Coronary artery (tissue), 2 donors: ENCODE data around the gene CCDC74A.
A peak's percentile ranks its signal among the peaks of the same experiment; 100 is the strongest.
"Not testable (repeated sequence)": the region's sequence is repeated elsewhere in the genome, so short reads cannot be mapped to it uniquely, and the experiment has no call there.

Experiments
- DNase-seq: peaks from one replicate; pipeline ENCODE4 v3.0.0-alpha.2; 2017; ENCODE audit warnings: low spot score
- H3K27ac ChIP-seq, 2 donors: fragments of 200-600 bp; sonication (generic); one replicate each; pipeline ENCODE4 v1.5.1; 2016 to 2019
- H3K4me3 ChIP-seq: fragments of 200-600 bp; sonication (generic); 2 replicates; pipeline ENCODE4 v1.5.1; 2016; ENCODE audit warnings: mild to moderate bottlenecking, moderate library complexity
- TF ChIP-seq, protein P1 (sequence below): fragments of 200-600 bp; sonication (generic); IDR thresholded peaks from one replicate; pipeline ENCODE4 v1.5.1; 2019; ENCODE audit warnings: antibody characterized with exemption

CCDC74A gene

GRCh38 chr2:131535526-131535925 is 7.8 kb downstream of the CCDC74A start:
- DNase-seq, result no peak
- TF ChIP-seq, protein P1, sequence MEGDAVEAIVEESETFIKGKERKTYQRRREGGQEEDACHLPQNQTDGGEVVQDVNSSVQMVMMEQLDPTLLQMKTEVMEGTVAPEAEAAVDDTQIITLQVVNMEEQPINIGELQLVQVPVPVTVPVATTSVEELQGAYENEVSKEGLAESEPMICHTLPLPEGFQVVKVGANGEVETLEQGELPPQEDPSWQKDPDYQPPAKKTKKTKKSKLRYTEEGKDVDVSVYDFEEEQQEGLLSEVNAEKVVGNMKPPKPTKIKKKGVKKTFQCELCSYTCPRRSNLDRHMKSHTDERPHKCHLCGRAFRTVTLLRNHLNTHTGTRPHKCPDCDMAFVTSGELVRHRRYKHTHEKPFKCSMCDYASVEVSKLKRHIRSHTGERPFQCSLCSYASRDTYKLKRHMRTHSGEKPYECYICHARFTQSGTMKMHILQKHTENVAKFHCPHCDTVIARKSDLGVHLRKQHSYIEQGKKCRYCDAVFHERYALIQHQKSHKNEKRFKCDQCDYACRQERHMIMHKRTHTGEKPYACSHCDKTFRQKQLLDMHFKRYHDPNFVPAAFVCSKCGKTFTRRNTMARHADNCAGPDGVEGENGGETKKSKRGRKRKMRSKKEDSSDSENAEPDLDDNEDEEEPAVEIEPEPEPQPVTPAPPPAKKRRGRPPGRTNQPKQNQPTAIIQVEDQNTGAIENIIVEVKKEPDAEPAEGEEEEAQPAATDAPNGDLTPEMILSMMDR, result no peak
- Histone ChIP-seq H3K27ac (no peak overlapping the region), H3K4me3 (no peak overlapping the region)

GRCh38 chr2:131535951-131536826 is 8.5 kb downstream of the CCDC74A start:
- H3K4me3 ChIP-seq, H3K27ac ChIP-seq: not testable (repeated sequence)
- peak; percentile 22 for DNase-seq

DNA sequence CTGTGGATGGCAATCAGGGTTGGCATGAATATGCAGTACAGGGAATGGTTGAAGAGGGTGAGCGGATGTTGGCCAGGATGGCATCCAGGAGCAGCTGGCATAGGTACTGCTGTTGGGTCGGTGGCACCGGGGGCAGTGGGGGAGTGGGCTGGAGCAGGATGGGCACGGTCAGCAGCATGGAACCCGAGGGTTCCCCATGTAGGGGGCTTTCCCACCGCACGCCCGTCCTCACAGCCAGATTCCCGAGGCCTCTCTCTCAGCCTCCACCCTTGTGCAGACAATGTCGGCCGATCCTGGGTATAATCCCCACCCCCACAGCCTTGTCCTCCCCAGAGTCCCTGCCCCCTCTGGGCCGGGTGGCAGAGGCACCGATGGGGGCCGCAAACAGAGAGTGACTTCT is 9.2 kb downstream of the CCDC74A start:
- peak; percentile 35 for DNase-seq
- not testable (repeated sequence) for H3K4me3 ChIP-seq, H3K27ac ChIP-seq

GRCh38 chr2:131538856-131539255 is 11.2 kb downstream of the CCDC74A start:
- DNase-seq, H3K27ac ChIP-seq: not testable (repeated sequence)

DNA sequence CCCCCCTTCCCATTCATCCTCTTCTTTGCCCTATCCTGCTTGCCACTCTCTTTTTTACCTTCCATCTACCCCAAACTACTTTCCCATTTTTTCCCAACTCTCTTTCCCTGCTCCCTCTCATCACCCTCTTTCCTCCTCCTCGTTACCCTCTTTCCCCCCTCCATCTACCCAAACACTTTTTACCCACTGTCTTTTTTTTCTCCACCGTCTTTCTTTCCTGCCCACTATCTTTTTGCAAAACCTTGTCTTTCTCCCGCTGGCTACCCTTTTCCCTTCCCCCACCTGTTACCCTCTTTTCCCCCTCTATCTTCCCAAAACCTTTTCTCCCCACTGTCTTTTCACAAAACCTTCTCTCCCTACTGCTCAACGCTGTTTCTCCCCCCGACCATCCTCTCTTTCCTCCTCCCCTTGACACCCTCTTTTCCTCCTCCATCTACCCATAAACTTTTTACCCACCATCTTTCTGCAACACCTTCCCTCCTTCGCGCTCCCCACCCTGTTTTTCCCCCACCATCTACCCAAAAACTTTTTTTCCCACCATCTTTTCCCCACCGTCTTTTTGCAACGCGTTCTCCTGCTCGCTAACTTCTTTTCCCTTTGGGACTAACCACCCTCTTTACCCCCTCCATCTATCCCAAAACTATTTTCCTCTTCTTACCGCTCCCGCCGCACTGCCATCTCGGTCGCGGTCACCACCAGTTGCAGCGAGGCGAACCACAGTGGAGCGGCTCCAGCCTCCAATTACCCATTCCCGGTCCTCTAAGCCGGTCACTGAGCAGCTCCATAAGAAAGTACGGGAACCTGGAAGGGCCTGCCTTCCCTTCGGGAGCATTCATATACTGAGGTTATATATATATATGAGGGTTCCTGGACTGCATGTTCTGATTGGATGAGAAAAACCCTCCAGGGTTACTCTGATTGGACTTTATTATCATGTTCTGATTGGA is 15.0 kb downstream of the CCDC74A start:
- H3K27ac ChIP-seq, result no peak overlapping the region
- H3K4me3 ChIP-seq, result no peak overlapping the region
- DNase-seq, result no peak
- TF ChIP-seq, protein P1, result no peak

More at GRCh38 chr2:131538856-131539255, 11.2 kb downstream of the CCDC74A start:
- H3K4me3 ChIP-seq, result not testable (repeated sequence)

DNA sequence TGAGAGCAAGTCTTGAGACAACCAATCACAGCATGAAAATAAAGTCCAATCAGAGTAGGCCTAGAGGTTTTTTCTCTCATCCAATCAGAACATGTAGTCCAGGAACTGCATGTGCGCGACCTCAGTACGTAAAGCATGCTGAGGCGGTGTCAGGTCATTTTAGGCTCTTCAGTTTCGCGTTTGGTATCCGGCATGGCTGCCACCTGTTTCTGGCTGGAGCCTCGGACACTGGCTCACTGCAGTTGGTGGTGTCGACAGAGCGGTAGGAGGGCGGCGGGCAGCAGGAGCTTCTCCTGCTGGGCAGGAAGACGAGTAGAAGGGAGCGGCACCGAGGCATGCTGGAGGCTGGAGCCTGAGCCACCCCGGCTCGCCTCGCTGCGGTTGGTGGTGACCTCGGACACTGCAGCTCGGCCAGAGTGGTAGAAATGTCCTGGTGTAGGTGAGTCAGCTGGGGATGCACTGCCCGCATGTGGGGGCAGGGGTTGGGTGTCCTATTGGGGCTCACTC is 15.8 kb downstream of the CCDC74A start:
- no peak for DNase-seq
- TF ChIP-seq, protein P1, result no peak

DNA sequence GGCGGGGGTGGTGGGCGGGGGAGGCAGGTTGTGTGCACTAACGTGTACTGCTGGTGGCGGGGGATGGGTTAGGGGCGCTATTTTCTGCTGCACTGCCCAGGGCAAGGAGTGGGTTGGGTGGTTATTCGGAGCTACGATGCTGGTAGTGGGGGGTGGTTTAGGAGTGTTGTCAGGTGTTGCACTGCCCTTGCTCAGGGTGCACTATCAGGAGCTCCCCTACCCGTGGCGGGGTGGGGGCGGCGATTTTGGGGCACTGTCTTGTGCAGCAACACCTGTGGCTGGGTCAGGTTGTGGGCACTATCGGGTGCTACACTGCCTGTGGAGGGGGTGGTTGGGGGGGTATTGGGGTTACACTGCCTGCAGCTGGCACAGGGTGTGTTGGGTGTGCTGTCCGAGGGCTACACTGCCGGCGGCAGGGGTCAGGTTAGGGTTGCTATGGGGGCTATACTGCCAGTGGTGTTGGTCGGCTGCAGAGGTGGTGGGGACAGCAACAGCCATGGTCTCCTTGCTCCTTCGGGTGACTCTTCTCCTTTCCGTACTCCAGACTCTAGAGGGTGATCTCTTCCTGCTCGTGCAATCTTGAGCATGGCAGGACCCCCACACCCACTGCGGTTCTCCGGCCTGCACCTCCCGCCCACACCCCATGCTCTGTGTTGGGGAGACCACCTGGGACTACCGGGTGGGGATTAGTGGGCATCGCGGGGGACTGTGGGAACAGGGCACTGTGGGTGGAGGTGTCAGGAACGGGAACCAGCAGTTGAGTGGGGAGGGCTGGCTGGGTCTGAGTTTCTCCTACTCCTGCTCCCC is 16.5 kb downstream of the CCDC74A start:
- H3K4me3 ChIP-seq, H3K27ac ChIP-seq, DNase-seq: not testable (repeated sequence)

More for the DNA sequence above, 15.8 kb downstream of the CCDC74A start:
- Histone ChIP-seq H3K4me3 (no peak overlapping the region), H3K27ac (no peak overlapping the region)

DNA sequence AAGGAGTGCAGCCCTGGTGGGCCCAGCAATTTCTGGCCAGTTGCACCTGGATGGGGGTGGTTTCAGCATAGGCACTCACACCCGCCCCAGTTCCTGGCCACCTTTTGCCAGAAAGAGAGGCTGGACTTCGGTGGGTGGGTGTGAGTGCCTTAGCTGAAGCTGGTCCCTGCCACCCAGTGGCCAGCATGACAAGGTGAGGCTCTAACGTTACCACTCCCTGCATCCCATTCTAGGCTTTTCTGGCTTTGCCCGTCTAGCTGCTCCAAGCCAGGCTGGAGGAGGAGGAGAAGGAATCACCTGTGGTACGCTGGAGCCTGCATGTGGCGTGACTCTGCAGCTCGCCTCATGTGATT is 17.1 kb downstream of the CCDC74A start:
- DNase-seq, result not testable (repeated sequence)

GRCh38 chr2:131552871-131553270 is 25.2 kb downstream of the CCDC74A start:
- TF ChIP-seq, protein P1, result no peak
- DNase-seq, result no peak
- H3K4me3 ChIP-seq, result no peak overlapping the region
- no peak overlapping the region for H3K27ac ChIP-seq

More for the DNA sequence above, 17.1 kb downstream of the CCDC74A start:
- H3K27ac ChIP-seq, H3K4me3 ChIP-seq: not testable (repeated sequence)
